Testis (tissue), 2 donors: ENCODE data around the gene TEX53.

ENCODE experiments used
- CTCF ChIP-seq, 3 experiments: fragments of 450-650 bp in 2 of 3; fragments of 200-600 bp in 1 of 3; sonication (generic) in 1 of 3; IDR thresholded peaks; one replicate each; pipeline ENCODE4 v1.5.1; 2016 to 2019; ENCODE audit warnings: antibody characterized with exemption in 3 of 3, mild to moderate bottlenecking in 2 of 3, moderate library complexity in 1 of 3
- POLR2A ChIP-seq: fragments of 450-650 bp; IDR thresholded peaks from one replicate; pipeline ENCODE4 v1.6.1; 2017; ENCODE audit warnings: antibody characterized with exemption, mild to moderate bottlenecking, moderate library complexity

GRCh38 chr9:114634387-114634786 lies 23.2 kb downstream of the TEX53 start:
- no peak for TF ChIP-seq CTCF (IDR thresholded peaks at IDR 0.05)
- TF ChIP-seq POLR2A: no peak
